ENCODE results near the gene APCDD1.

DNA sequence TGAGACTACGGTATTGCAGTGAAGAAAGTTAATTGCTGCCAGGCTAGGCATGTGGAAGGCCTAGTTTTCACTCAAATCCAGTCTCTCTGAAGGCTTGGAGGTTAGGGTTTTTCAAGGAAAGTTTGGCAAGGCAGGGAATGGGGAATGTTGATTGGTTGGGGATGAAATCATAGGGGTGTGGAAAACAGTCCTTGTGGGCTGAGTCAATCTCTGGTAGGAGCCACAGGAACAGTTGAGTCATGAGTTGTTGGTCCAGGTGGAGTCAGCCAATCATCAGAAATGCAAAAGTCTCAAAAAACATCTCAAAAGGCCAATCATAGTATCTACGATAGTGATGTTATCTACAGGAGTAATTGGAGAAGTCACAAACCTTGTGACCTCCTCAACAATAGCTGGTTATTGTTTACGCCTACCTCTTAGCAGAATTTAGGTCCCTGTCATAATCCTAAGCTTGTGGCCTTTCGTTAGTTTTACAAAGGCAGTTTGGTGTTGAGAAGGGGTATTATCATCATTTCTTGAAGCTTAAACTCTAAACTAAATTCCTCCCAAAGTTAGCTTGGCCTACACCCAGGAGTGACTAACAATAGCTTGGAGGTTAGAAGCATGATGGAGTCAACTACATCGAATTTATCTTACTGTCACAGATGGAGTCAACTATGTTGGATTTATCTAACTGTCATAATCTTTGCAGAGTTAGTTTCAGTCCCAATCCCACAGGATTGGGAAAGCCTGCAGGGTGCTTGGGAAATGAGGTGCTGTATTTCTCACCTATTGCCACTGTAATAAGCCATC lies 33.7 kb upstream of the APCDD1 start:
- TF ChIP-seq CTCF (IDR thresholded peaks at IDR 0.05) (no peak), POLR2A (IDR thresholded peaks at IDR 0.05) (no peak)
